Measurements from ENCODE around the gene ZNF74.

DNA sequence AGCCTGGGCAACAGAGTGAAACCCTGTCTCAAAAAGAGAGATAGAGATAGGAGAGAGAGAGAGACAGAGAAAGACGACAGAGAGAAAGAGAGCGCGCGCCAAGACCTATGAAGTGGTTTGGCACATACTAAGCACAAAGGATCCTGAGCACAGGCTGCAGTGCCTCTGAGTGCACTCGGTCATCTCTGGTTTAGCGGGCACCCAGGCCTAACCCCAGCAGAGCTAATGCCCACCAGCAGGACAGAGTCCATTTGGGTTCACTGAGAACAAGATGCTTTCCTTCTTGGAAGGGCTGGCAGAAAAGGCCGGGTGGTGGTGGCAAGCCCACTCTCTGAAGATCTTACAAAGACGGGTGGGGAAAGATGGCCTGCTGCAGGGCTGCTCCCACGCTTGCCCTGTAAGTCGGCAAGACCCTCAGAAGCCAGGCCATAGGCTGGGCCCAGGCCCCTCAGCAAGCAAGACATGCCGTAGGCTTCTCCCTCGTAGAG lies 40.4 kb downstream of the ZNF74 start:
- TF ChIP-seq, protein P1, sequence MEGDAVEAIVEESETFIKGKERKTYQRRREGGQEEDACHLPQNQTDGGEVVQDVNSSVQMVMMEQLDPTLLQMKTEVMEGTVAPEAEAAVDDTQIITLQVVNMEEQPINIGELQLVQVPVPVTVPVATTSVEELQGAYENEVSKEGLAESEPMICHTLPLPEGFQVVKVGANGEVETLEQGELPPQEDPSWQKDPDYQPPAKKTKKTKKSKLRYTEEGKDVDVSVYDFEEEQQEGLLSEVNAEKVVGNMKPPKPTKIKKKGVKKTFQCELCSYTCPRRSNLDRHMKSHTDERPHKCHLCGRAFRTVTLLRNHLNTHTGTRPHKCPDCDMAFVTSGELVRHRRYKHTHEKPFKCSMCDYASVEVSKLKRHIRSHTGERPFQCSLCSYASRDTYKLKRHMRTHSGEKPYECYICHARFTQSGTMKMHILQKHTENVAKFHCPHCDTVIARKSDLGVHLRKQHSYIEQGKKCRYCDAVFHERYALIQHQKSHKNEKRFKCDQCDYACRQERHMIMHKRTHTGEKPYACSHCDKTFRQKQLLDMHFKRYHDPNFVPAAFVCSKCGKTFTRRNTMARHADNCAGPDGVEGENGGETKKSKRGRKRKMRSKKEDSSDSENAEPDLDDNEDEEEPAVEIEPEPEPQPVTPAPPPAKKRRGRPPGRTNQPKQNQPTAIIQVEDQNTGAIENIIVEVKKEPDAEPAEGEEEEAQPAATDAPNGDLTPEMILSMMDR (IDR thresholded peaks at IDR 0.05; ENCODE audit: borderline replicate concordance, extremely low read depth, low read length, poor library complexity, severe bottlenecking): no peak
- no peak for TF ChIP-seq EZH2 (IDR thresholded peaks at IDR 0.05; ENCODE audit: borderline replicate concordance, low read depth, low read length, severe bottlenecking)

Data from DND-41 (cell line).